BJ (cell line): ENCODE measurements around the gene GFRA4. TPM values are rescaled to one million over a fixed set of nuclear protein-coding genes. Genes with fewer than 3 reads are reported as not detected.

ENCODE experiments used
- CTCF ChIA-PET: fragments of 350-600 bp; formaldehyde crosslinking; extraction: SDS; loops from one replicate; lab custom pipeline; 2021; ENCODE audit warnings: antibody characterized with exemption, inconsistent platforms; lab: Yijun Ruan, JAX
- POLR2A ChIA-PET: fragments of 300-600 bp; sonication (Branson Sonifier 250); formaldehyde crosslinking; extraction: SDS; loops from one replicate; lab custom pipeline; 2021; ENCODE audit warnings: antibody characterized with exemption; lab: Charles Lee
- DNase-seq: peaks from one replicate; pipeline ENCODE4 v3.0.0-alpha.2; 2011; ENCODE audit warnings: low read depth
- H3K27me3 ChIP-seq: 2 replicates; pipeline ENCODE4 v1.6.0; 2011; ENCODE audit warnings: low read length; ENCODE audit not compliant: control insufficient read depth, insufficient read depth
- H3K36me3 ChIP-seq: 2 replicates; pipeline ENCODE4 v1.5.1; 2011; ENCODE audit warnings: low read length; ENCODE audit not compliant: control insufficient read depth, insufficient read depth
- H3K4me3 ChIP-seq: 2 replicates; pipeline ENCODE4 v1.5.1; 2011; ENCODE audit warnings: low read depth, mild to moderate bottlenecking, control low read depth, low read length
- polyA minus RNA-seq: library from RNA; depleted of rRNA, polyadenylated mRNA; stranded (reverse); fragments of >200 nt; gene quantifications from 2 replicates; pipeline ENCODE4 v1.2.3, GENCODE V29; 2011; rRNA and poly(A)+ RNA removed
- polyA plus RNA-seq: library from polyadenylated mRNA; depleted of rRNA; stranded (reverse); fragments of >200 nt; gene quantifications from 2 replicates; pipeline ENCODE4 v1.2.3, GENCODE V29; 2011; rRNA removed
- TF ChIP-seq, protein P1 (sequence below): IDR thresholded peaks from 2 replicates; pipeline ENCODE4 v1.5.1; 2011; ENCODE audit warnings: low read depth, mild to moderate bottlenecking, control low read depth, inconsistent platforms, low read length, moderate library complexity; ENCODE audit not compliant: insufficient read depth

Gene GFRA4, protein sequence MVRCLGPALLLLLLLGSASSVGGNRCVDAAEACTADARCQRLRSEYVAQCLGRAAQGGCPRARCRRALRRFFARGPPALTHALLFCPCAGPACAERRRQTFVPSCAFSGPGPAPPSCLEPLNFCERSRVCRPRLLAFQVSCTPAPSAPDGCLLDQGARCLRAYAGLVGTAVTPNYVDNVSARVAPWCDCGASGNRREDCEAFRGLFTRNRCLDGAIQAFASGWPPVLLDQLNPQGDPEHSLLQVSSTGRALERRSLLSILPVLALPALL
- polyA plus RNA-seq (not detected in 2 replicates), polyA minus RNA-seq (not detected in 2 replicates)

- Histone ChIP-seq H3K27me3 (peaks cover 31% of the 10 kb centered on the region), H3K36me3 (no peaks in the 10 kb centered on the region), H3K4me3 (no peak within 1 kb of the TSS)
- DNase-seq = no peak
- ChIA-PET CTCF (interaction anchor here (2.0 kb wide), 1 partner anchor 47 kb away, joined by 5 read pairs; no protein-coding TSS in a partner anchor), POLR2A (no interaction called here)
- TF ChIP-seq, protein P1, sequence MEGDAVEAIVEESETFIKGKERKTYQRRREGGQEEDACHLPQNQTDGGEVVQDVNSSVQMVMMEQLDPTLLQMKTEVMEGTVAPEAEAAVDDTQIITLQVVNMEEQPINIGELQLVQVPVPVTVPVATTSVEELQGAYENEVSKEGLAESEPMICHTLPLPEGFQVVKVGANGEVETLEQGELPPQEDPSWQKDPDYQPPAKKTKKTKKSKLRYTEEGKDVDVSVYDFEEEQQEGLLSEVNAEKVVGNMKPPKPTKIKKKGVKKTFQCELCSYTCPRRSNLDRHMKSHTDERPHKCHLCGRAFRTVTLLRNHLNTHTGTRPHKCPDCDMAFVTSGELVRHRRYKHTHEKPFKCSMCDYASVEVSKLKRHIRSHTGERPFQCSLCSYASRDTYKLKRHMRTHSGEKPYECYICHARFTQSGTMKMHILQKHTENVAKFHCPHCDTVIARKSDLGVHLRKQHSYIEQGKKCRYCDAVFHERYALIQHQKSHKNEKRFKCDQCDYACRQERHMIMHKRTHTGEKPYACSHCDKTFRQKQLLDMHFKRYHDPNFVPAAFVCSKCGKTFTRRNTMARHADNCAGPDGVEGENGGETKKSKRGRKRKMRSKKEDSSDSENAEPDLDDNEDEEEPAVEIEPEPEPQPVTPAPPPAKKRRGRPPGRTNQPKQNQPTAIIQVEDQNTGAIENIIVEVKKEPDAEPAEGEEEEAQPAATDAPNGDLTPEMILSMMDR = no peak
These were observed at the start of gene GFRA4 for GRCh38 chr20:3663031-3663701. GFRA4 (minus strand) TSS chr20:3663399; CDS start chr20:3663399, 0 bp downstream.

DNA sequence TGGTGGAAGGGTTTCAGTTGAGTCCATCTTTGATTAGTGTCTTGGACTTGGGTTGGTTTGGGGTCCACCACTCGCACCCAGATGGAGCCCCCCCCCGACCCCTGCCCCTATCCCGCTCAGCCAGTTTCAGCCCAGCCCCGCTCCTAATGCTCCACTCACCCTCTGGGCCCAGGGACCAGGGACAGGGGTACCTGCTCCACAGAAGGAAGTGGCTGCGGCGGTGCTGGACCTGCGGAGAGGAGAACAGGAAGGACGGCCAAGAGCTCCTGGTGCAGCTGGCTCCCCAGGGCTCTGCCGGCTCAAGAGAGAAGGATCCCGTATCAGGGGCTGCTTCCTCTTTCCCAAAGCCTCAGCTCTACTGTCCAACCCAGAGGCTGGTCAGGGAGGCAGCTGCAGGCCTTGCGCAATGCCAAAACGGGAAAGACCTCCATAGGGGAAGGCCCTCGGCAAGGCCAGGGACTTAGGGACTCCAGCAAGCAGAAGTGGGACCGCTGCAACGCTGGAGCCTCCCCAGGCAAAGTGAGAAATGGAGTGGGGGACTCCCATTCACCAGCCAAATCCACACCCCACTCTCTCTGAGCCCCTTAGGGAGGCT is 49.2 kb upstream of the GFRA4 start, which contains the start of gene SIGLEC1:
SIGLEC1 (minus strand) TSS at position 322 of the 595 bp plus-strand sequence. CDS start 5,472 bp downstream, outside the sequence.
- DNase-seq = no peak
- CTCF ChIA-PET = interaction anchor here (3.1 to 9.5 kb wide), 2 partner anchors 14 to 37 kb away, joined by 45 to 331 read pairs; partner anchors contain the start of gene ADAM33
- TF ChIP-seq, protein P1 = no peak
- POLR2A ChIA-PET = no interaction called here
- Histone ChIP-seq H3K27me3 (no peaks in the 10 kb centered on the region; the same call in 1 of the 2 replicates), H3K36me3 (no peaks in the 10 kb centered on the region), H3K4me3 (no peak within 1 kb of the TSS)

GRCh38 chr20:3711484-3711941 is 48.3 kb upstream of the GFRA4 start:
- ChIA-PET CTCF (interaction anchor here (0.5 to 9.5 kb wide), 41 partner anchors 9 to 1234 kb away, joined by 3 to 331 read pairs (median 5); partner anchors contain the start of genes ADAM33, ADISSP, AP5S1 and GFRA4), POLR2A (no interaction called here)
- Histone ChIP-seq H3K27me3 (no peaks in the 10 kb centered on the region; the same call in 1 of the 2 replicates), H3K4me3 (no peak overlapping the region), H3K36me3 (no peaks in the 10 kb centered on the region)
- TF ChIP-seq, protein P1 = no peak
- DNase-seq = no peak

DNA sequence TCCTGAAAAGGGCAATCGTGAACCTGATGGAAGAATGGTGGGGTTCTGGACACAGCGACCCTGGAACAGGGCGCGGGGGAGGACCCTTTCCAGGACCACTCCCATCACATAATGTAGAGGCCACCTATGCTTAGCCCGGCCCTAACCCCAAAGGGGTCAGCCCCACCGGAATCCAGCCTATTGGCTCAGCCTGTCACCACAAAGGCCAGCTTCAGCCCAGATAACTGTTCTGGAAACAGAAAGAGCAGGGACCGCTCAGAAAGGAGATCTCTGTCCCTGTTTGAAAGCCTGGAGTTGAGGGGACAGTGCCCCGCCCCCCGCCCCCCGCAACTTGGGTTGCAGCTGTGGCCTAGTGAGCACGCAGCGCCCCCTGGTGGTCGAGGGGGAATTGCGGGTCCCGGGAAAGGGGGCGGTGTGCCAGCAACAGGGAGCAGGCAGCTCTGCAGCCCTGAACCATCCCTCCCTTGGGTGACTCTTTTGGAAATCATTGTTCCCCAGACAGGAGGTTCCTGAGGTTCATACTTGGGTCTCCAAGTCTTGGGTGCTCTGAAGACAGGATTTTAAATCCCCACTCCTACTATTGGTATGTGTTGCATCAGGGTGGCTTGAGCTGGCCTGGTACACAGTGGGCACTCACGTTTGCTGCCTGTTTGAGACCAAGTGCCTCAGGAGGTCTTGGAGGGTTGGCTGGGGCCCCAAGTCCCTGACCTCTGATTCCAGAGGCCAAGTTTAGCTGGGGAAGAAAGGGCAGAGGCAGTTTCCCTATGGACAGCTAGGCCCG is 47.7 kb upstream of the GFRA4 start:
- ChIA-PET CTCF (interaction anchor here (0.5 to 9.5 kb wide), 49 partner anchors 9 to 1234 kb away, joined by 3 to 331 read pairs (median 5); partner anchors contain the start of genes ADAM33, ADISSP, AP5S1 and GFRA4), POLR2A (interaction anchor here (1.0 kb wide), 1 partner anchor 34 kb away, joined by 4 read pairs; no protein-coding TSS in a partner anchor)
- TF ChIP-seq, protein P1 = peak; percentile 95
- no peak for DNase-seq
- no peak overlapping the region for H3K4me3 ChIP-seq
- no peaks in the 10 kb centered on the region; the same call in 1 of the 2 replicates for H3K27me3 ChIP-seq
- no peaks in the 10 kb centered on the region for H3K36me3 ChIP-seq
